Measurements from ENCODE around the gene LRRC31. TPM values are rescaled to one million over a fixed set of nuclear protein-coding genes. Genes with fewer than 3 reads are reported as not detected.

Gene LRRC31
- total and polyA plus RNA-seq, 2 of the 8 experiments (the other 6 are each of a cell fraction or from before 2014, with no cell fraction given), result not detected

- Histone ChIP-seq H3K36me3 (ENCODE audit: control insufficient read depth in 2 of 4, insufficient read depth in 4 of 4, low read length in 3 of 4) (no peaks in the 10 kb centered on the region), H3K18ac (ENCODE audit: extremely low read depth, low read length) (no peak overlapping the region), H2AK5ac (ENCODE audit: low read depth, low read length) (no peak overlapping the region), H3K9ac (replicated peaks in 1 of 4; ENCODE audit: extremely low read depth in 1 of 4, low read depth in 3 of 4, low read length in 3 of 4) (no peak overlapping the region), H2BK15ac (ENCODE audit: low read length) (no peak overlapping the region), H2BK20ac (ENCODE audit: low read length) (no peak overlapping the region), H4K8ac (ENCODE audit: extremely low read depth, insufficient read depth, low read length) (no peak overlapping the region), H3K56ac (replicated peaks; ENCODE audit: insufficient read length, low read depth, low read length) (no peak overlapping the region), H4K91ac (replicated peaks; ENCODE audit: insufficient read length, low read length) (no peak overlapping the region), H3K14ac (ENCODE audit: insufficient read length) (no peak overlapping the region), H3K4ac (replicated peaks; ENCODE audit: insufficient read length, low read depth, low read length) (no peak overlapping the region), H2BK120ac (replicated peaks; ENCODE audit: low read depth, low read length) (no peak overlapping the region), H3K9me3 (ENCODE audit: insufficient read depth in 2 of 2, low read depth in 1 of 2, low read length in 1 of 2) (no peaks in the 10 kb centered on the region), H4K5ac (ENCODE audit: insufficient read length, low read depth, low read length) (no peak overlapping the region), H3K4me3 (ENCODE audit: extremely low read depth in 1 of 4, insufficient read depth in 2 of 4, low read depth in 3 of 4, low read length in 4 of 4) (no peak overlapping the region), H3K4me1 (replicated peaks in 1 of 4; ENCODE audit: control insufficient read depth in 3 of 4, insufficient read depth in 4 of 4, low read length in 3 of 4) (no peaks in the 10 kb centered on the region), H3K23me2 (ENCODE audit: low read depth, low read length) (no peaks in the 10 kb centered on the region), H3K4me2 (ENCODE audit: insufficient read depth in 1 of 2, low read depth in 2 of 2, low read length in 2 of 2) (no peak overlapping the region), H3K79me1 (ENCODE audit: low read depth, low read length) (no peaks in the 10 kb centered on the region), H2BK5ac (ENCODE audit: low read depth, low read length) (no peak overlapping the region), H3K27ac (ENCODE audit: low read depth, low read length) (no peak overlapping the region), H3K27me3 (replicated peaks in 1 of 4; ENCODE audit: control insufficient read depth in 3 of 4, extremely low read depth in 1 of 4, insufficient read depth in 3 of 4, low read length in 3 of 4) (no peaks in the 10 kb centered on the region), H2BK12ac (ENCODE audit: low read depth, low read length) (no peak overlapping the region), H2AFZ (ENCODE audit: low read length) (no peak overlapping the region), H4K20me1 (replicated peaks in 1 of 2; ENCODE audit: control insufficient read depth in 1 of 2, insufficient read depth in 2 of 2, low read length in 2 of 2) (no peaks in the 10 kb centered on the region), H3K23ac (ENCODE audit: insufficient read length) (no peak overlapping the region), H3K79me2 (ENCODE audit: control insufficient read depth in 1 of 2, insufficient read depth in 2 of 2, low read length in 2 of 2) (no peaks in the 10 kb centered on the region)
- TF ChIP-seq ASH2L (IDR thresholded peaks at IDR 0.05; ENCODE audit: low read length), result no peak
- TF ChIP-seq RXRA (IDR thresholded peaks at IDR 0.05; ENCODE audit: insufficient read depth, low read depth, low read length), result no peak
- no peak for TF ChIP-seq RNF2 (IDR thresholded peaks at IDR 0.05; ENCODE audit: borderline replicate concordance, low read depth, low read length, missing control alignments, poor library complexity, severe bottlenecking)
- no peak for TF ChIP-seq BACH1 (IDR thresholded peaks at IDR 0.05; ENCODE audit: low read length)
- TF ChIP-seq SIN3A (conservative IDR thresholded peaks at IDR 0.05 in 1 of 2, IDR thresholded peaks at IDR 0.05 in 1 of 2; ENCODE audit: low read depth in 1 of 2, low read length in 2 of 2), result no peak
- TF ChIP-seq BCL11A (IDR thresholded peaks at IDR 0.05; ENCODE audit: low read depth in 2 of 2, low read length in 2 of 2), result no peak
- no peak for TF ChIP-seq FOSL1 (IDR thresholded peaks at IDR 0.05; ENCODE audit: insufficient read depth, low read depth, low read length)
- TF ChIP-seq KDM5A (IDR thresholded peaks at IDR 0.05; ENCODE audit: low read length), result no peak
- no peak for TF ChIP-seq SP4 (IDR thresholded peaks at IDR 0.05; ENCODE audit: low read length)
- no peak for TF ChIP-seq GTF2F1 (IDR thresholded peaks at IDR 0.05; ENCODE audit: borderline replicate concordance, low read depth, low read length)
- no peak for TF ChIP-seq TCF12 (IDR thresholded peaks at IDR 0.05; ENCODE audit: low read depth, low read length)
- no peak for TF ChIP-seq TAF1 (IDR thresholded peaks at IDR 0.05; ENCODE audit: low read depth, low read length)
- no peak for TF ChIP-seq CBX8 (IDR thresholded peaks at IDR 0.05; ENCODE audit: borderline replicate concordance, low read depth, low read length)
- TF ChIP-seq EGR1 (IDR thresholded peaks at IDR 0.05; ENCODE audit: borderline replicate concordance, low read depth, low read length), result no peak
- CTCF ChIA-PET (ENCODE audit: partially characterized antibody), result interaction anchor here (0.7 to 1.0 kb wide), 2 partner anchors 10 to 16 kb away, joined by 3 read pairs; no protein-coding TSS in a partner anchor
- FAIRE-seq (no peak), DNase-seq (ENCODE audit: low read depth in 1 of 2, low spot score in 2 of 2) (peak in 1 of 2 experiments; percentile 34)
- POLR2A ChIA-PET (ENCODE audit: partially characterized antibody), result no interaction called here
- 94% methylated on average over 11 of the region's 11 CpGs; no CpG with 5 or more reads in 1 of the 2 experiments for WGBS, 2 experiments (ENCODE audit: extremely low coverage in 1 of 2, insufficient coverage in 1 of 2, insufficient read length in 1 of 2, insufficient replicate concordance in 2 of 2, low coverage in 1 of 2, low lambda C conversion rate in 2 of 2, missing lambda C conversion rate in 1 of 2)
Observed at GRCh38 chr3:169846458-169847193, 23.1 kb downstream of the LRRC31 start.
